ENCODE data around the gene GPR78. TPM values are rescaled to one million over a fixed set of nuclear protein-coding genes. Genes with fewer than 3 reads are reported as not detected.

GPR78 gene
- polyA plus RNA-seq, 3 donors, result not detected

DNA sequence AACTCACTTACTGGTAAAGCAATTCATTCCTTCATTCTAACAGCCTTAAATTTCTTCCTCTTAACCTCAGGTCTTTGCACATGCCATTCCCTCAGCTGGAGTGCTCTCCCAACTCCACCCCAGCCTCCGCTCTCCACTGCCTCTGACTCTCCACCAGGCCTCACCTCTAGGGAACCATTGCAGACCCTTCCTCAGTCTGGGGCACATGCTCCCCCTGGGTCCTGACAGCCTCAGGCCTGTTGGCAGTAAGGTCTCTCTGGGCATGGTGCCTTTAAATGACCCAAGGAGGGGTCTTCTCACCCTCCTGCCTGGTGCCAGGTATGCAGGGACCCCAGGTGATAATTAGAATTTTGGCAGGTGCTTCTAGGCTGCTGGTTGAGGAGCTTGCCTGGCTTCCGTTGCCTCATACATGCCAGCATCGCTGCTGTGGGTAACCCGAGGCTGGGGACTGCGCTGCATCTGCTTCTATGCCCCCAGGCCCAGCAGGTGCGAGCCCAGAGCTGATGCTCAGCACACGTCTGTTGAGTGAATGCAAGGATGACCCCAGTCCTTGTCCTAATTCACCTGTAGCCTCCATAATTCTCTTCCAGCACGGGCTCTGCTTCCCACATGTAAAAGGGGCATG lies 27.5 kb upstream of the GPR78 start:
- Mint-ChIP-seq H3K4me1 (no peaks in the 10 kb centered on the region), H3K36me3 (no peaks in the 10 kb centered on the region), H3K9me3 (peaks cover 0 to 2% (median 0%) of the 10 kb centered on the region in 7 donors), H3K27me3 (ENCODE audit: low read depth in 3 of 3) (peaks cover 0 to 2% (median 1%) of the 10 kb centered on the region in 3 donors), H3K27ac (no peak overlapping the region), H3K4me3 (no peak overlapping the region)
- 89% methylated on average over 7 of the region's 8 CpGs for WGBS (ENCODE audit: insufficient coverage)
- Histone ChIP-seq H4K20me1 (ENCODE audit: insufficient read depth, low read length) (no peaks in the 10 kb centered on the region), H3K4me1 (ENCODE audit: control insufficient read depth in 1 of 2, insufficient read depth in 2 of 2, low read length in 2 of 2) (no peaks in the 10 kb centered on the region), H3K79me2 (ENCODE audit: insufficient read depth, low read length) (no peaks in the 10 kb centered on the region), H3K27ac (ENCODE audit: low read depth in 1 of 2, low read length in 2 of 2) (no peak overlapping the region), H2AFZ (ENCODE audit: insufficient read depth, low read depth, low read length, poor library complexity, severe bottlenecking) (no peak overlapping the region), H3K4me3 (replicated peaks in 1 of 3; ENCODE audit: low read depth in 2 of 3, low read length in 3 of 3) (no peak overlapping the region), H3K9me3 (replicated peaks in 1 of 2; ENCODE audit: control insufficient read depth in 1 of 2, insufficient read depth in 1 of 2, low read length in 2 of 2) (no peaks in the 10 kb centered on the region), H3K36me3 (replicated peaks in 1 of 2; ENCODE audit: control insufficient read depth in 1 of 2, insufficient read depth in 2 of 2, low read length in 2 of 2) (no peaks in the 10 kb centered on the region), H3K9ac (ENCODE audit: insufficient read depth, low read length, poor library complexity, severe bottlenecking) (no peak overlapping the region), H3K27me3 (ENCODE audit: control insufficient read depth in 2 of 2, insufficient read depth in 2 of 2, low read length in 2 of 2) (no peaks in the 10 kb centered on the region), H3K4me2 (replicated peaks; ENCODE audit: extremely low read depth, low read length, poor library complexity, severe bottlenecking) (no peak overlapping the region)
- TF ChIP-seq, protein P1, sequence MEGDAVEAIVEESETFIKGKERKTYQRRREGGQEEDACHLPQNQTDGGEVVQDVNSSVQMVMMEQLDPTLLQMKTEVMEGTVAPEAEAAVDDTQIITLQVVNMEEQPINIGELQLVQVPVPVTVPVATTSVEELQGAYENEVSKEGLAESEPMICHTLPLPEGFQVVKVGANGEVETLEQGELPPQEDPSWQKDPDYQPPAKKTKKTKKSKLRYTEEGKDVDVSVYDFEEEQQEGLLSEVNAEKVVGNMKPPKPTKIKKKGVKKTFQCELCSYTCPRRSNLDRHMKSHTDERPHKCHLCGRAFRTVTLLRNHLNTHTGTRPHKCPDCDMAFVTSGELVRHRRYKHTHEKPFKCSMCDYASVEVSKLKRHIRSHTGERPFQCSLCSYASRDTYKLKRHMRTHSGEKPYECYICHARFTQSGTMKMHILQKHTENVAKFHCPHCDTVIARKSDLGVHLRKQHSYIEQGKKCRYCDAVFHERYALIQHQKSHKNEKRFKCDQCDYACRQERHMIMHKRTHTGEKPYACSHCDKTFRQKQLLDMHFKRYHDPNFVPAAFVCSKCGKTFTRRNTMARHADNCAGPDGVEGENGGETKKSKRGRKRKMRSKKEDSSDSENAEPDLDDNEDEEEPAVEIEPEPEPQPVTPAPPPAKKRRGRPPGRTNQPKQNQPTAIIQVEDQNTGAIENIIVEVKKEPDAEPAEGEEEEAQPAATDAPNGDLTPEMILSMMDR (IDR thresholded peaks at IDR 0.05), result no peak
- intact Hi-C loops (cut with micrococcal nuclease), result no loop called here
- no peak for DNase-seq

GRCh38 chr4:8553216-8553615 lies 27.0 kb upstream of the GPR78 start:
- DNase-seq, result no peak
- no peaks in the 10 kb centered on the region for H3K4me1 ChIP-seq (ENCODE audit: control insufficient read depth in 1 of 2, insufficient read depth in 2 of 2, low read length in 2 of 2)
- WGBS (ENCODE audit: insufficient coverage), result 87% methylated on average over 7 of the region's 8 CpGs

More at GRCh38 chr4:8553216-8553615, 27.0 kb upstream of the GPR78 start:
- no peaks in the 10 kb centered on the region for H3K36me3 ChIP-seq (replicated peaks in 1 of 2; ENCODE audit: control insufficient read depth in 1 of 2, insufficient read depth in 2 of 2, low read length in 2 of 2)
- H3K9me3 ChIP-seq (replicated peaks in 1 of 2; ENCODE audit: control insufficient read depth in 1 of 2, insufficient read depth in 1 of 2, low read length in 2 of 2), result no peaks in the 10 kb centered on the region
- Mint-ChIP-seq H3K9me3 (peaks cover 0 to 2% (median 0%) of the 10 kb centered on the region in 7 donors), H3K4me1 (no peaks in the 10 kb centered on the region), H3K27ac (no peak overlapping the region), H3K27me3 (ENCODE audit: low read depth in 3 of 3) (peaks cover 0 to 2% (median 2%) of the 10 kb centered on the region in 3 donors), H3K4me3 (no peak overlapping the region), H3K36me3 (no peaks in the 10 kb centered on the region)
- no peak overlapping the region for H3K9ac ChIP-seq (ENCODE audit: insufficient read depth, low read length, poor library complexity, severe bottlenecking)
- TF ChIP-seq, protein P1 (IDR thresholded peaks at IDR 0.05), result no peak
- no peak overlapping the region for H2AFZ ChIP-seq (ENCODE audit: insufficient read depth, low read depth, low read length, poor library complexity, severe bottlenecking)
- no peak overlapping the region for H3K4me3 ChIP-seq (replicated peaks in 1 of 3; ENCODE audit: low read depth in 2 of 3, low read length in 3 of 3)
- H3K27me3 ChIP-seq (ENCODE audit: control insufficient read depth in 2 of 2, insufficient read depth in 2 of 2, low read length in 2 of 2), result no peaks in the 10 kb centered on the region
- no peak overlapping the region for H3K4me2 ChIP-seq (replicated peaks; ENCODE audit: extremely low read depth, low read length, poor library complexity, severe bottlenecking)
- no peak overlapping the region for H3K27ac ChIP-seq (ENCODE audit: low read depth in 1 of 2, low read length in 2 of 2)
- no peaks in the 10 kb centered on the region for H3K79me2 ChIP-seq (ENCODE audit: insufficient read depth, low read length)
- no peaks in the 10 kb centered on the region for H4K20me1 ChIP-seq (ENCODE audit: insufficient read depth, low read length)
- intact Hi-C loops (cut with micrococcal nuclease), result no loop called here
